Measurements from ENCODE around the gene PCBP1. TPM values are rescaled to one million over a fixed set of nuclear protein-coding genes. Genes with fewer than 3 reads are reported as not detected.
A peak's percentile ranks its signal among the peaks of the same experiment; 100 is the strongest.
"Not testable (repeated sequence)": the region's sequence is repeated elsewhere in the genome, so short reads cannot be mapped to it uniquely, and the experiment has no call there.

PCBP1 gene
- total RNA-seq, 1 donor from 2014 or later = 17.1 TPM

DNA sequence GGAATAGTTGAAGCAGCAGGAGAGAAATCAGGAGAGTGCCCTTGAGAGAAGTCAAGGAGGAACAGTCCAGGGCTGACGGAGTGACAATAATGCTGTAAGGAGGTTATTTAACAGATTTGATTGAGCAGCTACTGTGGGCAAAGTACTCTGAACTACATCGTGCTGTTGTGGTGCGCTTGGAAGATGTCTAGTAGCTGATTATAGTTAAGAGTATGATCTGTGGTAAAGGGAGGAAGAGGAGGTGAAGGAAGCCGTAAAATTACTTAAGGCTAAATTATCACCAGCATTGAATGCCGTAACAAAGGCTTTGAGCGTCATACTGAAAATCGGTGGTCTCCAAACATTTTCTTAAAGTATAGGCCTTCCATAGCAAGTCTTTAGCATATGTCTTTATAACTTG is 4.5 kb downstream of the PCBP1 start:
- Histone ChIP-seq H3K4me3 (ENCODE audit: low read depth, low read length) (no peak overlapping the region), H3K27me3 (ENCODE audit: control insufficient read depth, insufficient read depth, low read length) (no peaks in the 10 kb centered on the region), H3K36me3 (ENCODE audit: control insufficient read depth, insufficient read depth, low read length) (peaks cover 5% of the 10 kb centered on the region)
- DNase-seq (ENCODE audit: low read depth) (no peak), FAIRE-seq (no peak)
- TF ChIP-seq, protein P1, sequence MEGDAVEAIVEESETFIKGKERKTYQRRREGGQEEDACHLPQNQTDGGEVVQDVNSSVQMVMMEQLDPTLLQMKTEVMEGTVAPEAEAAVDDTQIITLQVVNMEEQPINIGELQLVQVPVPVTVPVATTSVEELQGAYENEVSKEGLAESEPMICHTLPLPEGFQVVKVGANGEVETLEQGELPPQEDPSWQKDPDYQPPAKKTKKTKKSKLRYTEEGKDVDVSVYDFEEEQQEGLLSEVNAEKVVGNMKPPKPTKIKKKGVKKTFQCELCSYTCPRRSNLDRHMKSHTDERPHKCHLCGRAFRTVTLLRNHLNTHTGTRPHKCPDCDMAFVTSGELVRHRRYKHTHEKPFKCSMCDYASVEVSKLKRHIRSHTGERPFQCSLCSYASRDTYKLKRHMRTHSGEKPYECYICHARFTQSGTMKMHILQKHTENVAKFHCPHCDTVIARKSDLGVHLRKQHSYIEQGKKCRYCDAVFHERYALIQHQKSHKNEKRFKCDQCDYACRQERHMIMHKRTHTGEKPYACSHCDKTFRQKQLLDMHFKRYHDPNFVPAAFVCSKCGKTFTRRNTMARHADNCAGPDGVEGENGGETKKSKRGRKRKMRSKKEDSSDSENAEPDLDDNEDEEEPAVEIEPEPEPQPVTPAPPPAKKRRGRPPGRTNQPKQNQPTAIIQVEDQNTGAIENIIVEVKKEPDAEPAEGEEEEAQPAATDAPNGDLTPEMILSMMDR (IDR thresholded peaks at IDR 0.05; ENCODE audit: insufficient read depth, low read length, severe bottlenecking) = no peak

DNA sequence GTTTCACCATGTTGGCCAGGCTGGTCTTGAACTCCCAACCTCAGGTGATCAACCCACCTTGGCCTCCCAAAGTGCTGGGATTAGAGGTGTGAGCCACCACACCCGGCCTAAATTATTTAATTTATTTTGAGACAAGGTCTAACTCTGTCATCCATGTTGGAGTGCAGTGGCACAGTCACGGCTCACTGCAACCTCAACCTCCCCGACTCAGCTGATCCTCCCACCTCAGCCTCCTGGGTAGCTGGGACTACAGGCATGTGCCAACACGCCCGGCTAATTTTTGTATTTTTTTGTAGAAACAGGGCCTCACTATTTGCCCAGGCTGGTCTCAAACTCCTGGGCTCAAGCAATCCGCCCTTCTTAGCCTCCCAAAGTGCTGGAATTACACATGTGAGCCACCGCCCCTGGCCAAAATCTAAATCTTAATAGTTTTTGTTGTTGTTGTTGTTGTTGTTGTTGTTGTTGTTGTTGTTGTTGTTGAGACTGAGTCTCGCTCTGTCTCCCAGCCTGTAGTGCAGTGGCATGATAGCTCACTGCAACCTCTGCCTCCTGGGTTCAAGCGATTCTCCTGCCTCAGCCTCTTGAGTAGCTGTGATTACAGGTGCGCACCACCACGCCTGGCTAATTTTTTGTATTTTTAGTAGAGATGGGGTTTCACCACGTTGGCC is 5.4 kb downstream of the PCBP1 start:
- not testable (repeated sequence) for FAIRE-seq; H3K36me3 ChIP-seq (ENCODE audit: control insufficient read depth, insufficient read depth, low read length); DNase-seq (ENCODE audit: low read depth); H3K27me3 ChIP-seq (ENCODE audit: control insufficient read depth, insufficient read depth, low read length); H3K4me3 ChIP-seq (ENCODE audit: low read depth, low read length)

DNA sequence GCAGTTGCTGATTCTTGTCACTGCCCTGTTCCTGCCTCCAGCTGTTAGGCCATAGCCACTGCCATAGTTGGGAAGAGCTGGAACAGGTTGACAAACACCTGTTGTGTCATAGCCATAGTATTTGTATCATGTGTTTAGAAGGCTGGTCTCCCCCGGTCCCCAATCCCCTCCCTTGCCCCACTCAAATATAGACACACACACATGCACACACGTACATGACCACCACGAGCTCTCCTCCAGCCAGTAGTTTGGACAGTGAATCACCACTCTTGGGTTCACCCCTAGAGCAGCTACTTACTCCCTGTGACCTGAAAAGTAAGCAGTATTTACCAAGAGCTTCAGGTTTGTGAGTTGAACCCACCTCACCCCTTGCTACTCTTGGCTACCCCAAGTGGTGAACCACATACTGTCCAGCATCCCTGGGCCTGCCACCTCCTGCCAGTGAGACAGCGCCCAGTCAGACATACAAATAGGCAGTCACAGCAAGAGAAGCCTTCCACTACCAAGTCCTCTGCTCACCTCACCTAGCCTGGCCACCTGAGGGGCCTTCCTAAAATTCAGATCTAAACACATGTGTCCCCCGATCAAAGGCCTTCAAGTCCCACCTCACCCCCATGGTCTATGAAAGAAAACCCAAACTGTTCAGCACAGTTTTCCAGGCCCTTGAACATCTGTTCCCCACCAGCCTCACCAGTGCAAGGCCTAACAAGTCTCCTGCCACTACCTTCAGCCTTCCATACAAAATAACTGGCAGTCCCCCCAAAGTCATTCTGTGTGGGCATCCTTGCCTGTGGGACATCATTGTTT is 7.1 kb downstream of the PCBP1 start:
- Histone ChIP-seq H3K4me3 (ENCODE audit: low read depth, low read length) (no peak overlapping the region), H3K36me3 (ENCODE audit: control insufficient read depth, insufficient read depth, low read length) (no peaks in the 10 kb centered on the region), H3K27me3 (ENCODE audit: control insufficient read depth, insufficient read depth, low read length) (no peaks in the 10 kb centered on the region)
- TF ChIP-seq, protein P1 (IDR thresholded peaks at IDR 0.05; ENCODE audit: insufficient read depth, low read length, severe bottlenecking) = no peak
- no peak for DNase-seq (ENCODE audit: low read depth)
- FAIRE-seq = no peak

DNA sequence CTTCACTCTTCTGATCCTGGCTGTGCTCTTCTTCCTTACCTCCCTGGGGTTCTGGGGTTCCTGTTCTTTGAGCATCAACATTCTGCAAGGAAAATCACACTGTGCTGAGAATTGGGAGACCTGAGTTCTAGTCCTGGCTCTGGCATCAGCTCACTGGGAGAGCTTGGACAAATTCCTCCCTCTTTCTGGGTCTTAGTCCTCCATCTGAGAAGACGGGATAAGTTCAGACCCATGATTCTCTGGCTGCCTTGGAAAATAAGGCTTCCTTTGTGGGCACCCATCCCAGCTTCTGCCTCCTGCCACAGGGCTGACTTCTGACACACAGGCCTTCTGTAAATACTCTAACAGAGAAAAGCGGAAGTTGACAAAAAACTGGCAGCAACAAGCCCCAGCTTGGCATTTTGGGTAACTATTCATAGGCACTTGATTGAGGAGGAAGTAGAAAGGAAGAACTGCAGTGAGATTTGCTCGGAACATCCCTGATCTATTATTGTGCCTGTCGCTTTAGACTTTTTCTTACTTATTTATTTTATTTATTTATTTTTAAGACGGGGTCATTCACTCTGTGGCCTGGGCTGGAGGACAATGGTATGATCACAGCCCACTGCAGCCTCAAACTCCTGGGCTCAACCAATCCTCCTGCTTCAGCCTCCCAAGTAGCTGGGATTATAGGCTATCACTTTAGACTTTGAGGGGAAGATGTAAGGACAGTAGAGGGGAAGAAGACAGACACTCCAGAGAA is 7.9 kb downstream of the PCBP1 start:
- DNase-seq (ENCODE audit: low read depth) (peak; percentile 93), FAIRE-seq (no peak)
- H3K4me3 ChIP-seq (ENCODE audit: low read depth, low read length) = no peak overlapping the region

DNA sequence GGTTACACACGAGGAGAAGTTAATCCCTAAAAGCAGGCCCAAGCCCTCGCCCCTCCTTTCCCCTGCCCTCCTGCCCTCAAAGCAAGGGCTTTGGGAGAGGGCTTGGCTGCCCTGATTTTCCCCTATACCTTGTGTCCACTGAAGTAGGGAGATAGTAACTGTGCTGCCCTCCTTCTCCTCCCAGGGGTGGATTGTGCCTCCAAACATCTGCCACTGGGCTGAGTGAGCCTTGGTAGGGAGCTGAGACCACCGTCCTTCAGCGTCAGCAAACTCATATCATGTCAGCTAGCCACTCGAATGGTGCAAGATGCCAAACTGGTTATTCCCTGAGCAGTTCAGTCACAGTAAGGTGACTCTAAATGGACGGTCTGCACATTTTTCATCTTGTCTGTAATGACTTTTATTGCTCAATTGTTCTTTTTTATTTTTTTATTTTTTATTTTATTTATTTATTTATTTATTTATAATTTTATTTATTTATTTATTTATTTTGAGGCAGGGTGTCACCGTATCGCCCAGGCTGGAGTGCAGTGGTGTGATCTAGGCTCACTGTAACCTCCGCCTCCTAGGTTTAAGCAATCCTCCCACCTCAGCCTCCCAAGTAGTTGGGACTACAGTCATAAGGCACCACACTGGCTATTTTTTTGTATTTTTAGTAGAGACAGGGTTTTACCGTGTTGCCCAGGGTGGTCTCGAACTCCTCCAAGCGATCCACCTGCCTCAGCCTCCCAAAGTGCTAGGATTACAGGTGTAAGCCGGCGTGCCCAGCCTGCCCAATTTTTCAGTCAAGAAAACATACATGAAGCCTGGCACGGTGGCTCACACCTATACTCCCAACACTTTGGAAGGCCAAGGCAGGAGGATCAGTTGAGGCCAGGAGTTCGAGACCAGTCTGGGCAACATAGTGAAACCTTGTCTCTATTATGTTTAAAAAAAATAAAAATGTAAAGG is 8.7 kb downstream of the PCBP1 start:
- Histone ChIP-seq H3K27me3 (ENCODE audit: control insufficient read depth, insufficient read depth, low read length) (no peaks in the 10 kb centered on the region), H3K4me3 (ENCODE audit: low read depth, low read length) (no peak overlapping the region), H3K36me3 (ENCODE audit: control insufficient read depth, insufficient read depth, low read length) (no peaks in the 10 kb centered on the region)
- DNase-seq (ENCODE audit: low read depth) (no peak), FAIRE-seq (no peak)
- TF ChIP-seq, protein P1 (IDR thresholded peaks at IDR 0.05; ENCODE audit: insufficient read depth, low read length, severe bottlenecking) = no peak

More for the DNA sequence above, 7.9 kb downstream of the PCBP1 start:
- TF ChIP-seq, protein P1 (IDR thresholded peaks at IDR 0.05; ENCODE audit: insufficient read depth, low read length, severe bottlenecking) = no peak
- Histone ChIP-seq H3K36me3 (ENCODE audit: control insufficient read depth, insufficient read depth, low read length) (no peaks in the 10 kb centered on the region), H3K27me3 (ENCODE audit: control insufficient read depth, insufficient read depth, low read length) (no peaks in the 10 kb centered on the region)

Data from bronchial epithelial cell (primary cell).